Measurements from ENCODE around the gene EXTL1.

The EXTL1 gene

GRCh38 chr1:26050248-26050640 is 28.7 kb downstream of the EXTL1 start:
- H3K27me3 ChIP-seq, result peaks cover 35 to 49% (median 44%) of the 10 kb centered on the region in 11 experiments
- H3K9me3 ChIP-seq (replicated peaks in 1 of 11), result no peaks in the 10 kb centered on the region
- no peak overlapping the region for H3K4me3 ChIP-seq
- no peak overlapping the region for H3K9ac ChIP-seq
- no peak overlapping the region for H3K27ac ChIP-seq
- no peak overlapping the region for H3K4me2 ChIP-seq
- H3K36me3 ChIP-seq, result no peaks in the 10 kb centered on the region
- peaks cover 0 to 14% (median 0%) of the 10 kb centered on the region in 11 experiments; a peak in 6 of 22 replicates for H4K20me1 ChIP-seq
- no peak for TF ChIP-seq Cebpa-rat (IDR thresholded peaks at IDR 0.05)
- H3K4me1 ChIP-seq, result peaks cover 6 to 19% (median 9%) of the 10 kb centered on the region in 10 experiments; a peak in 19 of 20 replicates

- H3K4me2 ChIP-seq, result peak overlapping the region; percentile 9 to 68 (median 54); a peak in 19 of 22 replicates
- H3K36me3 ChIP-seq, result no peaks in the 10 kb centered on the region
- no peaks in the 10 kb centered on the region for H3K9me3 ChIP-seq (replicated peaks in 1 of 11)
- peaks cover 6 to 19% (median 9%) of the 10 kb centered on the region in 10 experiments; a peak in 19 of 20 replicates for H3K4me1 ChIP-seq
- H3K9ac ChIP-seq, result no peak overlapping the region
- TF ChIP-seq Cebpa-rat (IDR thresholded peaks at IDR 0.05), result no peak
- H3K27me3 ChIP-seq, result peaks cover 0 to 12% (median 7%) of the 10 kb centered on the region in 11 experiments; a peak in 13 of 22 replicates
- no peak overlapping the region for H3K4me3 ChIP-seq
- no peaks in the 10 kb centered on the region; a peak in 1 of 22 replicates for H4K20me1 ChIP-seq
- H3K27ac ChIP-seq, result no peak overlapping the region
Measured at GRCh38 chr1:26053718-26054560, 32.4 kb downstream of the EXTL1 start.

GRCh38 chr1:26055041-26055440 is 33.5 kb downstream of the EXTL1 start:
- Histone ChIP-seq H3K27me3 (peaks cover 0 to 5% (median 0%) of the 10 kb centered on the region in 11 experiments; a peak in 3 of 22 replicates), H3K9me3 (replicated peaks in 1 of 11) (no peaks in the 10 kb centered on the region), H3K4me1 (peaks cover 6 to 12% (median 9%) of the 10 kb centered on the region in 10 experiments; a peak in 19 of 20 replicates), H3K9ac (no peak overlapping the region), H3K36me3 (no peaks in the 10 kb centered on the region), H3K27ac (no peak overlapping the region), H3K4me2 (no peak overlapping the region), H3K4me3 (no peak overlapping the region), H4K20me1 (no peaks in the 10 kb centered on the region; a peak in 1 of 22 replicates)
- no peak for TF ChIP-seq Cebpa-rat (IDR thresholded peaks at IDR 0.05)

- Histone ChIP-seq H3K4me1 (peaks cover 6 to 12% (median 9%) of the 10 kb centered on the region in 10 experiments; a peak in 19 of 20 replicates), H3K27ac (no peak overlapping the region), H3K27me3 (no peaks in the 10 kb centered on the region), H3K4me3 (no peak overlapping the region), H3K9me3 (replicated peaks in 1 of 11) (no peaks in the 10 kb centered on the region), H4K20me1 (no peaks in the 10 kb centered on the region), H3K36me3 (no peaks in the 10 kb centered on the region), H3K9ac (no peak overlapping the region), H3K4me2 (no peak overlapping the region)
- no peak for TF ChIP-seq Cebpa-rat (IDR thresholded peaks at IDR 0.05)
Measured at GRCh38 chr1:26057189-26057588, 35.6 kb downstream of the EXTL1 start.

GRCh38 chr1:26058052-26058595 is 36.5 kb downstream of the EXTL1 start:
- H3K4me2 ChIP-seq, result no peak overlapping the region
- H3K4me1 ChIP-seq, result peaks cover 6 to 12% (median 9%) of the 10 kb centered on the region in 10 experiments; a peak in 19 of 20 replicates
- H4K20me1 ChIP-seq, result no peaks in the 10 kb centered on the region
- no peaks in the 10 kb centered on the region for H3K27me3 ChIP-seq
- H3K9me3 ChIP-seq (replicated peaks in 1 of 11), result no peaks in the 10 kb centered on the region
- no peak overlapping the region for H3K27ac ChIP-seq
- no peak for TF ChIP-seq Cebpa-rat (IDR thresholded peaks at IDR 0.05)
- no peaks in the 10 kb centered on the region for H3K36me3 ChIP-seq
- H3K4me3 ChIP-seq, result no peak overlapping the region
- no peak overlapping the region for H3K9ac ChIP-seq

- H3K4me1 ChIP-seq, result no peaks in the 10 kb centered on the region
- TF ChIP-seq Cebpa-rat (IDR thresholded peaks at IDR 0.05), result no peak
- H3K9me3 ChIP-seq (replicated peaks in 1 of 11), result no peaks in the 10 kb centered on the region
- H3K9ac ChIP-seq, result no peak overlapping the region
- H3K4me2 ChIP-seq, result no peak overlapping the region
- H4K20me1 ChIP-seq, result no peaks in the 10 kb centered on the region
- no peak overlapping the region for H3K27ac ChIP-seq
- no peaks in the 10 kb centered on the region for H3K27me3 ChIP-seq
- no peak overlapping the region for H3K4me3 ChIP-seq
- no peaks in the 10 kb centered on the region for H3K36me3 ChIP-seq
Measured at GRCh38 chr1:26059906-26060305, 38.3 kb downstream of the EXTL1 start.

- no peak overlapping the region for H3K27ac ChIP-seq
- no peaks in the 10 kb centered on the region for H3K36me3 ChIP-seq
- no peak overlapping the region for H3K4me3 ChIP-seq
- H3K4me2 ChIP-seq, result no peak overlapping the region
- no peak for TF ChIP-seq Cebpa-rat (IDR thresholded peaks at IDR 0.05)
- H3K9me3 ChIP-seq (replicated peaks in 1 of 11), result no peaks in the 10 kb centered on the region
- no peaks in the 10 kb centered on the region for H3K27me3 ChIP-seq
- H3K9ac ChIP-seq, result no peak overlapping the region
- H4K20me1 ChIP-seq, result no peaks in the 10 kb centered on the region
- H3K4me1 ChIP-seq, result no peaks in the 10 kb centered on the region
Measured at GRCh38 chr1:26060832-26061574, 39.4 kb downstream of the EXTL1 start.

GRCh38 chr1:26064553-26064952 is 43.0 kb downstream of the EXTL1 start:
- no peak for TF ChIP-seq Cebpa-rat (IDR thresholded peaks at IDR 0.05)
- Histone ChIP-seq H3K4me3 (no peak overlapping the region), H3K27ac (no peak overlapping the region)

GRCh38 chr1:26066160-26066559 is 44.6 kb downstream of the EXTL1 start:
- Histone ChIP-seq H3K27ac (no peak overlapping the region), H3K4me1 (no peaks in the 10 kb centered on the region)

More at GRCh38 chr1:26064553-26064952, 43.0 kb downstream of the EXTL1 start:
- Histone ChIP-seq H3K9me3 (replicated peaks in 1 of 11) (no peaks in the 10 kb centered on the region), H3K4me1 (no peaks in the 10 kb centered on the region), H4K20me1 (no peaks in the 10 kb centered on the region), H3K9ac (no peak overlapping the region), H3K36me3 (no peaks in the 10 kb centered on the region), H3K4me2 (no peak overlapping the region), H3K27me3 (no peaks in the 10 kb centered on the region)

More at GRCh38 chr1:26066160-26066559, 44.6 kb downstream of the EXTL1 start:
- Histone ChIP-seq H3K36me3 (no peaks in the 10 kb centered on the region), H3K9ac (no peak overlapping the region), H3K27me3 (no peaks in the 10 kb centered on the region), H3K9me3 (replicated peaks in 1 of 11) (no peaks in the 10 kb centered on the region), H3K4me3 (no peak overlapping the region), H3K4me2 (no peak overlapping the region), H4K20me1 (no peaks in the 10 kb centered on the region)
- TF ChIP-seq Cebpa-rat (IDR thresholded peaks at IDR 0.05), result no peak
